Breast epithelium (tissue), 3 donors: ENCODE measurements around the gene LY6G5B.

Source experiments
- POLR2A ChIP-seq: fragments of 450-650 bp; IDR thresholded peaks from one replicate; pipeline ENCODE4 v1.6.1; 2016; ENCODE audit warnings: antibody characterized with exemption, mild to moderate bottlenecking, moderate library complexity
- POLR2AphosphoS5 ChIP-seq, 3 donors: sonication (generic); formaldehyde crosslinking; IDR thresholded peaks; one replicate each; pipeline ENCODE4 v1.6.1; 2017; ENCODE audit warnings: antibody characterized with exemption in 3 of 3
- TF ChIP-seq, protein P1 (sequence below), 3 donors: fragments of 450-650 bp; IDR thresholded peaks; one replicate each; pipeline ENCODE4 v1.5.1; 2016 to 2017; ENCODE audit warnings: antibody characterized with exemption in 3 of 3, mild to moderate bottlenecking in 3 of 3, moderate library complexity in 3 of 3

DNA sequence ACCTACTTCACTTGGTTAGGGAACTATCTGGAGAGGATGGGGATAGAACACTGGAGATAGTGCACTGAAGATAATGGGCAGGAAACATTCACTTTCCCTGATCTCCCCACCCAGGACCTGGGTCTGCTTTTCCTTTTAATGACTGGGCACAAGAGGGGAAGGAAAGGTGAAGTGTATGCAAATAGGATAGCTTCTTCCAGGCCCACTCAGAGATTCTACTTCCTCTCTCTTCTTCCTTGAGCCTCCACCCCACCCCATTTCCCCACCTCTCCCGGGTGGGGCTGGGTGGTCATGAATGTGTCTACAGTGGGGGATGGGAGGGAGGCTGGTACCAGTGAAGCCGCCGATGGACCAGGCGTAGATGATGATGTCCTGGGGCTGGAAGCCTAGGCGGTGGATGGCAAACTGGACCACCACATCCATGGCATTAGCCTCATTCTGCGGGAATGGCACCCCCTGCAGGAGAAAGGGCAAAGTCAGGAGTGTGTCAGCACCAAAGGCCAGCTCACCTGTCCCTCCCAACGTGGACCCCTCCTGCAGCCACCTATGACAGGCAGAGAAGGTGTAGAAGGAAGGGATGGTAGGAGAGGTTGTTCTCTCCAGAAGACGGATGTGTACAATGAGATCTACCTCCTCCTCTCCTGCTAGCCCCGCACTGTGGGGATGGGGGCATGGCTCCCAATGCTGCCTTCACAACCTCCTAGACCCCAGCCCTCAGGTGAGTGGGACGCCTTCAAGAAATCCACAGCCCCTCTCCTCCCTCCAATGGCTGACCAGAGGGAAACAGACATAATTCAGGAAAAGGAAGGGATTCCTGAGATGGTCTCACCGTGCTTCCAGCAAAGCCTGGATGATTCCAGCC, 19.7 kb downstream of the LY6G5B start:
- TF ChIP-seq POLR2A (no peak), POLR2AphosphoS5 (IDR thresholded peaks at IDR 0.05) (no peak)
- TF ChIP-seq, protein P1, sequence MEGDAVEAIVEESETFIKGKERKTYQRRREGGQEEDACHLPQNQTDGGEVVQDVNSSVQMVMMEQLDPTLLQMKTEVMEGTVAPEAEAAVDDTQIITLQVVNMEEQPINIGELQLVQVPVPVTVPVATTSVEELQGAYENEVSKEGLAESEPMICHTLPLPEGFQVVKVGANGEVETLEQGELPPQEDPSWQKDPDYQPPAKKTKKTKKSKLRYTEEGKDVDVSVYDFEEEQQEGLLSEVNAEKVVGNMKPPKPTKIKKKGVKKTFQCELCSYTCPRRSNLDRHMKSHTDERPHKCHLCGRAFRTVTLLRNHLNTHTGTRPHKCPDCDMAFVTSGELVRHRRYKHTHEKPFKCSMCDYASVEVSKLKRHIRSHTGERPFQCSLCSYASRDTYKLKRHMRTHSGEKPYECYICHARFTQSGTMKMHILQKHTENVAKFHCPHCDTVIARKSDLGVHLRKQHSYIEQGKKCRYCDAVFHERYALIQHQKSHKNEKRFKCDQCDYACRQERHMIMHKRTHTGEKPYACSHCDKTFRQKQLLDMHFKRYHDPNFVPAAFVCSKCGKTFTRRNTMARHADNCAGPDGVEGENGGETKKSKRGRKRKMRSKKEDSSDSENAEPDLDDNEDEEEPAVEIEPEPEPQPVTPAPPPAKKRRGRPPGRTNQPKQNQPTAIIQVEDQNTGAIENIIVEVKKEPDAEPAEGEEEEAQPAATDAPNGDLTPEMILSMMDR (IDR thresholded peaks at IDR 0.05) = no peak
